AG10803 (cell line): ENCODE results near the gene ARMH3.

Experiments used
- DNase-seq: peaks from one replicate; pipeline ENCODE4 v3.0.0; 2010; ENCODE audit warnings: low read depth
- H3K4me3 ChIP-seq: 2 replicates; pipeline ENCODE4 v1.5.1; 2011; ENCODE audit warnings: mild to moderate bottlenecking, low read length, control low read depth
- TF ChIP-seq, protein P1 (sequence below): conservative IDR thresholded peaks from 2 replicates; pipeline ENCODE4 v1.5.1; 2011; ENCODE audit warnings: mild to moderate bottlenecking, low read length, control low read depth, inconsistent platforms

Gene ARMH3

GRCh38 chr10:101974091-101974971 lies 81.6 kb downstream of the ARMH3 start:
- no peak overlapping the region for H3K4me3 ChIP-seq
- TF ChIP-seq, protein P1, sequence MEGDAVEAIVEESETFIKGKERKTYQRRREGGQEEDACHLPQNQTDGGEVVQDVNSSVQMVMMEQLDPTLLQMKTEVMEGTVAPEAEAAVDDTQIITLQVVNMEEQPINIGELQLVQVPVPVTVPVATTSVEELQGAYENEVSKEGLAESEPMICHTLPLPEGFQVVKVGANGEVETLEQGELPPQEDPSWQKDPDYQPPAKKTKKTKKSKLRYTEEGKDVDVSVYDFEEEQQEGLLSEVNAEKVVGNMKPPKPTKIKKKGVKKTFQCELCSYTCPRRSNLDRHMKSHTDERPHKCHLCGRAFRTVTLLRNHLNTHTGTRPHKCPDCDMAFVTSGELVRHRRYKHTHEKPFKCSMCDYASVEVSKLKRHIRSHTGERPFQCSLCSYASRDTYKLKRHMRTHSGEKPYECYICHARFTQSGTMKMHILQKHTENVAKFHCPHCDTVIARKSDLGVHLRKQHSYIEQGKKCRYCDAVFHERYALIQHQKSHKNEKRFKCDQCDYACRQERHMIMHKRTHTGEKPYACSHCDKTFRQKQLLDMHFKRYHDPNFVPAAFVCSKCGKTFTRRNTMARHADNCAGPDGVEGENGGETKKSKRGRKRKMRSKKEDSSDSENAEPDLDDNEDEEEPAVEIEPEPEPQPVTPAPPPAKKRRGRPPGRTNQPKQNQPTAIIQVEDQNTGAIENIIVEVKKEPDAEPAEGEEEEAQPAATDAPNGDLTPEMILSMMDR: no peak
- DNase-seq: peak; percentile 30

- TF ChIP-seq, protein P1: no peak
- no peak for DNase-seq
These were observed 83.2 kb downstream of the ARMH3 start for GRCh38 chr10:101972761-101973160.

GRCh38 chr10:101969412-101969922 lies 86.5 kb downstream of the ARMH3 start:
- H3K4me3 ChIP-seq: no peak overlapping the region
- TF ChIP-seq, protein P1: no peak
- no peak for DNase-seq

More at GRCh38 chr10:101972761-101973160, 83.2 kb downstream of the ARMH3 start:
- H3K4me3 ChIP-seq: no peak overlapping the region

GRCh38 chr10:101968940-101969321 lies 87.0 kb downstream of the ARMH3 start:
- TF ChIP-seq, protein P1: no peak
- no peak for DNase-seq

DNA sequence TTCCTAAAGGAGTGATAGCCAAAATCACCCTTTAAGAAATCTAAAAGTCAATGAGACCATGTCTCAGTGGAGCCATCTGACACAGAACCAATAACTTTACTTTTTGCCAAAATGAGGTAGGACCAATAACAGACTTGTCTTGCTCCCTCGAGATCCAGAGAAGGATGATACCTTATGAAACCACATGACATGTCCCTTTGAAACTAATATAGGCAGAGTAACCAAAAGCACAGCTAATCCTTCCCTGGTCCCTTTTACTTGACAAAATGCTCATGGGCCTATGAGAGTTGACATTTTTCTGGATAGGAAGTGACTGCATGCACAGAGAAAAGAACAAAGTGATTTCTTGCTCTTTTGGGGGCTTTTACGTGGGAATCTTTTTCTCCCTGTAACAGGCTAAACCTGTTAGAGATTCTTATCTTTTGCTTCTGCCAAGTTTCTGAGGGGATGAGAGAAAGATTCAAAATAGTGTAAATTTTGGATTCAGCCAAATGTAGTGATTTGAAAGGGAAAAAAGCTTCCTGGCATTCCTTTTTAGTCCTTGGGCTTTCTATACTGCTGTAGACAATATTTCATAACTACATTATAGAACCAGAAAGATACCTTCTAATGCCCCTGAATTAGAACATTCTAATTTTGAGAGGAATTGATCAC lies 87.6 kb downstream of the ARMH3 start:
- H3K4me3 ChIP-seq: no peak overlapping the region
- TF ChIP-seq, protein P1: no peak
- DNase-seq: no peak

More at GRCh38 chr10:101968940-101969321, 87.0 kb downstream of the ARMH3 start:
- H3K4me3 ChIP-seq: no peak overlapping the region

GRCh38 chr10:101967713-101968112 lies 88.3 kb downstream of the ARMH3 start:
- TF ChIP-seq, protein P1: no peak
- peak; percentile 20 for DNase-seq
- H3K4me3 ChIP-seq: no peak overlapping the region
